ENCODE results near the gene SMCR8. TPM values are rescaled to one million over a fixed set of nuclear protein-coding genes. Genes with fewer than 3 reads are reported as not detected.

SMCR8 gene
- total and polyA plus RNA-seq, 2 of the 8 experiments (the other 6 are each of a cell fraction or from before 2014, with no cell fraction given) = 6.9 to 18.5 TPM

GRCh38 chr17:18326572-18326971 lies 11.5 kb downstream of the SMCR8 start (continued):
- TF ChIP-seq GABPA (IDR thresholded peaks at IDR 0.05; ENCODE audit: borderline replicate concordance, insufficient read depth, low read length) (no peak), SRF (IDR thresholded peaks at IDR 0.05; ENCODE audit: low read depth, low read length) (no peak)
